HepG2 (cell line): ENCODE data around the gene CD1D. TPM values are rescaled to one million over a fixed set of nuclear protein-coding genes. Genes with fewer than 3 reads are reported as not detected.

Experiments
- ATAC-seq: fragments of 200-7000 bp; cut with Tn5 transposase; 3 replicates; pipeline ENCODE4 v1.9.1; 2020; ENCODE audit warnings: mild to moderate bottlenecking, moderate library complexity
- BruUV-seq: library from RNA; stranded (reverse); fragments of 400-500 nt; replicated peaks from 2 replicates; lab custom pipeline; 2021; lab: Mats Ljungman, UMichigan
- CTCF ChIA-PET: fragments of 300-600 bp; formaldehyde crosslinking; extraction: SDS; loops from one replicate; lab custom pipeline; 2021; ENCODE audit warnings: low total read pairs, inconsistent platforms, low intra/inter-chr PET ratio; lab: Yijun Ruan, JAX
- POLR2A ChIA-PET: fragments of 350-600 bp; sonication (Branson Sonifier 250); formaldehyde crosslinking; loops from one replicate; lab custom pipeline; 2020; ENCODE audit warnings: antibody characterized with exemption, inconsistent platforms; lab: Yijun Ruan, JAX
- DNase-seq: peaks from one replicate; pipeline ENCODE4 v3.0.0-alpha.2; 2015; ENCODE audit warnings: low spot score
- FAIRE-seq: peaks from 3 replicates; lab custom pipeline; 2011; peaks lifted over from hg19 to GRCh38; lab: Jason Lieb, UNC
- H2AFZ ChIP-seq: one replicate; pipeline ENCODE4 v1.6.1; 2011; ENCODE audit warnings: low read length, inconsistent platforms
- H3K27ac ChIP-seq: fragments of 300-600 bp; 3 replicates; pipeline ENCODE4 v1.8.0; 2011; ENCODE audit warnings: mixed run types, mild to moderate bottlenecking, mixed read lengths, low read length, inconsistent platforms; ENCODE audit not compliant: insufficient read depth; ENCODE audit errors: extremely low read length
- H3K27me3 ChIP-seq, 2 experiments: fragments of 200-600 bp in 1 of 2; 2 replicates in 1 of 2; 3 replicates in 1 of 2; pipeline versions ENCODE4 v1.6.0 to v1.8.0; 2011; ENCODE audit warnings: low read length in 2 of 2, mild to moderate bottlenecking in 2 of 2, moderate library complexity in 2 of 2, inconsistent platforms in 1 of 2; ENCODE audit not compliant: insufficient read depth in 2 of 2, control insufficient read depth in 1 of 2
- H3K36me3 ChIP-seq, 2 experiments: fragments of 200-600 bp in 1 of 2; replicated peaks in 1 of 2; 2 replicates in 1 of 2; 3 replicates in 1 of 2; pipeline versions ENCODE4 v1.5.1 to v1.8.0; 2011; ENCODE audit warnings: low read length in 2 of 2, inconsistent platforms in 1 of 2; ENCODE audit not compliant: insufficient read depth in 2 of 2, control insufficient read depth in 1 of 2
- H3K4me1 ChIP-seq: 2 replicates; pipeline ENCODE4 v1.5.1; 2012; ENCODE audit warnings: low read length, inconsistent platforms; ENCODE audit not compliant: insufficient read depth
- H3K4me2 ChIP-seq: 2 replicates; pipeline ENCODE4 v1.6.0; 2011; ENCODE audit warnings: low read depth, low read length, inconsistent platforms
- H3K4me3 ChIP-seq, 3 experiments: fragments of 200-600 bp in 1 of 3; sonication (generic), shearing (Covaris generic) in 1 of 3; replicated peaks in 1 of 3; 2 replicates each; pipeline ENCODE4 v1.5.1; 2011 to 2016; ENCODE audit warnings: low read length in 3 of 3, inconsistent platforms in 2 of 3, low read depth in 2 of 3, mild to moderate bottlenecking in 2 of 3, control low read depth in 1 of 3, mixed read lengths in 1 of 3; ENCODE audit not compliant: insufficient read depth in 1 of 3
- H3K79me2 ChIP-seq: one replicate; pipeline ENCODE4 v1.6.1; 2011; ENCODE audit warnings: low read length, inconsistent platforms; ENCODE audit not compliant: insufficient read depth
- H3K9ac ChIP-seq: 2 replicates; pipeline ENCODE4 v1.6.0; 2011; ENCODE audit warnings: mild to moderate bottlenecking, low read depth, low read length, inconsistent platforms; ENCODE audit not compliant: insufficient read depth
- H3K9me3 ChIP-seq: 2 replicates; pipeline ENCODE4 v1.5.1; 2012; ENCODE audit warnings: mild to moderate bottlenecking, low read length
- H4K20me1 ChIP-seq: 2 replicates; pipeline ENCODE4 v1.6.0; 2011; ENCODE audit warnings: inconsistent platforms, mild to moderate bottlenecking, low read length, moderate library complexity; ENCODE audit not compliant: insufficient read depth
- ADNP ChIP-seq: sonication (generic); formaldehyde crosslinking; IDR thresholded peaks from 2 replicates; pipeline ENCODE4 v1.4.0; 2020; ENCODE audit warnings: missing genetic modification reagents
- FOSL1 ChIP-seq: sonication (generic); formaldehyde crosslinking; IDR thresholded peaks from 2 replicates; pipeline ENCODE4 v1.9.0; 2021; ENCODE audit warnings: missing genetic modification reagents, borderline replicate concordance
- GABPB1 ChIP-seq: IDR thresholded peaks from 2 replicates; pipeline ENCODE4 v1.6.1; 2016; ENCODE audit warnings: mild to moderate bottlenecking, missing genetic modification reagents, moderate library complexity, missing compliant biosample characterization
- HMG20A ChIP-seq: IDR thresholded peaks from 2 replicates; pipeline ENCODE4 v1.6.1; 2016; ENCODE audit warnings: borderline replicate concordance
- KAT2B ChIP-seq: fragments of 150-350 bp; IDR thresholded peaks from 2 replicates; pipeline ENCODE4 v1.6.1; 2014; ENCODE audit warnings: low read depth, low read length, borderline replicate concordance
- KAT8 ChIP-seq: IDR thresholded peaks from 2 replicates; pipeline ENCODE4 v1.6.1; 2016; ENCODE audit warnings: missing genetic modification reagents, missing compliant biosample characterization
- KDM3A ChIP-seq: IDR thresholded peaks from 2 replicates; pipeline ENCODE4 v1.6.1; 2018; ENCODE audit warnings: low read depth, missing compliant biosample characterization
- KMT2A ChIP-seq: sonication (generic); formaldehyde crosslinking; IDR thresholded peaks from 2 replicates; pipeline ENCODE4 v1.4.0; 2020; ENCODE audit warnings: missing genetic modification reagents
- NRL ChIP-seq: sonication (generic); formaldehyde crosslinking; IDR thresholded peaks from 2 replicates; pipeline ENCODE4 v1.5.0; 2020; ENCODE audit warnings: missing genetic modification reagents, mild to moderate bottlenecking, moderate library complexity, borderline replicate concordance
- POLR2A ChIP-seq, 2 experiments: IDR thresholded peaks; 2 replicates each; pipeline ENCODE4 v1.6.1; 2011; ENCODE audit warnings: low read depth in 2 of 2, low read length in 2 of 2, mild to moderate bottlenecking in 1 of 2, moderate library complexity in 1 of 2; ENCODE audit not compliant: insufficient read depth in 1 of 2
- SRSF4 ChIP-seq: fragments of 200-400 bp; formaldehyde crosslinking; IDR thresholded peaks from one replicate; pipeline ENCODE4 v1.6.1; 2018; ENCODE audit warnings: mild to moderate bottlenecking, low read depth, low read length, moderate library complexity; ENCODE audit not compliant: poor library complexity, severe bottlenecking
- ZFP82 ChIP-seq: sonication (generic); formaldehyde crosslinking; IDR thresholded peaks from 2 replicates; pipeline ENCODE4 v1.5.1; 2020; ENCODE audit warnings: mild to moderate bottlenecking, missing genetic modification reagents, borderline replicate concordance
- ZIK1 ChIP-seq: sonication (generic); formaldehyde crosslinking; IDR thresholded peaks from 2 replicates; pipeline ENCODE4 v1.5.0; 2020; ENCODE audit warnings: mild to moderate bottlenecking, low read depth, missing genetic modification reagents, borderline replicate concordance
- ZNF263 ChIP-seq: sonication (generic); formaldehyde crosslinking; IDR thresholded peaks from 2 replicates; pipeline ENCODE4 v1.4.0; 2020; ENCODE audit warnings: missing genetic modification reagents
- ZNF335 ChIP-seq: sonication (generic); formaldehyde crosslinking; IDR thresholded peaks from 2 replicates; pipeline ENCODE4 v1.4.0; 2020; ENCODE audit warnings: missing genetic modification reagents
- ZNF33A ChIP-seq: sonication (generic); formaldehyde crosslinking; IDR thresholded peaks from 2 replicates; pipeline ENCODE4 v1.5.1; 2020; ENCODE audit warnings: missing genetic modification reagents, mild to moderate bottlenecking, moderate library complexity, borderline replicate concordance
- WGBS: methylation state at CpG from one replicate; pipeline ENCODE4 v1.1.6; 2017; ENCODE audit warnings: low lambda C conversion rate; 5-methylcytosine and 5-hydroxymethylcytosine counted together
- in situ Hi-C: cut with HindIII; loops from 2 replicates; pipeline ENCODE4 v1.10.0; 2017; ENCODE audit warnings: low pct_unique_long_range_greater_than_20kb; ENCODE audit not compliant: extremely low pct_ligation_motif_present
- intact Hi-C: fragments of 100-400 bp; cut with micrococcal nuclease; formaldehyde crosslinking; loops from one replicate; pipeline ENCODE4 v1.10.0; 2022; ENCODE audit not compliant: unreplicated experiment
- polyA plus RNA-seq, 8 experiments: library from polyadenylated mRNA; depleted of rRNA in 3 of 8; stranded (reverse) in 7 of 8; unstranded in 1 of 8; fragments of >200 nt; fragmentation: Illumina TruSeq in 4 of 8; extraction: Trizol in 4 of 8; gene quantifications; 2 replicates each; pipeline versions ENCODE4 v1.2.1 to v1.2.3, GENCODE V29; 2011 to 2016; ENCODE audit warnings: low read depth in 4 of 8, missing spikeins in 1 of 8, mixed read lengths in 1 of 8; ENCODE audit not compliant: insufficient read depth in 1 of 8
- total RNA-seq, 5 experiments: library from RNA; depleted of rRNA; stranded (reverse); fragments of >200 nt; fragmentation: Illumina TruSeq; extraction: Trizol; gene quantifications; 2 replicates each; pipeline ENCODE4 v1.2.3, GENCODE V29; 2016; ENCODE audit warnings: low read depth in 1 of 5

The CD1D gene
- total and polyA plus RNA-seq, 2 of the 13 experiments (the other 11 are each of a cell fraction or from before 2014, with no cell fraction given) = not detected

DNA sequence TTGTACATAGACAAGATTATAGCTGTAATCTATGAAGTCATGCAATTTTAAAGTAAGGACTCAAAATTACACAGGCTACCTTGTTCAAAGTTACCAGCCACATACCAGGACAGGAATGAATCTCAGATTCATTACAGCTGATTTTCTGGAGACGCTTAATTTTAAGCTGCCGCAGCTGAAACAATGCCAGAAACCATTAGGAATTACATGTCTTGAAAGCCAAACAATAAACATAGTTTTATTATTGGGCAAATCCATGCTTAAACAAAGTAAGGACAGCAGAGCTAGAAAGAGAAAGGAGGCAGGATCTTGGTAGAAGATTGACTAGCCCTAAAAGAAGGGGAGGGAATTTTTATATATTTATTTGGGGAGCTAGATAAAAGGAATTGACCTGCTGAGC lies 19.2 kb upstream of the CD1D start:
- Histone ChIP-seq H3K4me3 (no peak overlapping the region), H3K9ac (no peak overlapping the region), H3K79me2 (no peaks in the 10 kb centered on the region), H3K4me1 (no peaks in the 10 kb centered on the region), H3K36me3 (no peaks in the 10 kb centered on the region), H3K27me3 (no peaks in the 10 kb centered on the region), H2AFZ (no peak overlapping the region), H3K9me3 (no peaks in the 10 kb centered on the region), H3K27ac (no peak overlapping the region), H3K4me2 (no peak overlapping the region), H4K20me1 (no peaks in the 10 kb centered on the region)
- FAIRE-seq (no peak), DNase-seq (no peak), ATAC-seq (no peak)
- TF ChIP-seq KAT2B (no peak), FOSL1 (CRISPR knock-in tag) (no peak), KMT2A (no peak)
- CTCF ChIA-PET = no interaction called here
- POLR2A ChIA-PET = no interaction called here
- in situ Hi-C loops = no loop called here
- 18% methylated on average over 2 of the region's 2 CpGs for WGBS
- intact Hi-C loops = no loop called here
- BruUV-seq = no TSS peak

DNA sequence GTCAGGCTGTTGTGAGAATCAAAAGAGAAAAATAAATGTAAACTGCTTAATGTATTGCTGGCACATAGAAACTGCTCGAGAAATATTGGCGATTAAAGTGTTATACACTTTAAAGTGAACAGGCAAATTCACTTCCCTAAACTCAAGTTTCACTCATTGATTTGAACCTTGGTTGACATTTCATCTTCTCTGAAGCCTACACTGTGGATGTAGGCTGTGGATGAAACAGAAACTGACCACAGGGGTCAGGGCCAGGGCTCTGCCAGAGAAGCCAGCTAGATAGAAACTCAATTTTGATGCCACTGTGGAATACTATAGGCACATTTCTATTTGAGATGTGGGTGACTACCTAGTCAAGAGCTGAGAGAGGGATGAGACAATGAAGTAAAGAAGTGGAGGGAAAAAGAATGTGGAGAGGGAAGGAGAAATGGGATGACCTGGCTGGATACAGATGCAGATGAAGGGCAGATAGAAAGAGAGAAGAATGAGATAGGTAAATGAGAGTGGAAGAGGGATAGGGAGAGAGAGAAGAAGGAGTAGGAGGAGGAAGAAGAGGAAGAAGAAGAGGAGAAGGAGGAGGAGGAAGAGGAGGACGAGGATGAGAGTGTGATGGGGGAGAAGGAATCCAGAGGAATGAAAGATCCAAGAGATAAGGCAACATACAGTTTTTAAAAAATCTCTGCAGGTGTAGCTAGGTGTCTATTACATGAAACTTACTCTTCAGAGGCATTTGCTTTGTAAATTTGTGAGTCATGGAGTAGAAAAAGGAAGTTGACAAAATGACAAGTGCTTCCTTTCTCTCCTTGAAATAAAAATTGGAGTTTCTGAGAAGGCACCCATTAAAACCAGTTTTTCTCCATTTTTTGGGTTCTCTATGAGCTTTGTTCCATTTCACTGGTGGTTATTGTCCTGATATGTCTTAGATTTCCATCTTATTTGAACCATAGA lies 17.4 kb upstream of the CD1D start:
- in situ Hi-C loops (no loop called here), intact Hi-C loops (no loop called here)
- no peak for DNase-seq
- TF ChIP-seq ZFP82 = no peak
- no peak for TF ChIP-seq ZNF335 (CRISPR knock-in tag)
- TF ChIP-seq ZNF263 (CRISPR knock-in tag) = no peak
- TF ChIP-seq KDM3A (CRISPR knock-in tag) = no peak
- no peak for TF ChIP-seq HMG20A
- no peak for TF ChIP-seq ADNP (CRISPR knock-in tag)
- no peak for TF ChIP-seq KAT8 (CRISPR knock-in tag)
- TF ChIP-seq GABPB1 = no peak
- TF ChIP-seq NRL (CRISPR knock-in tag) = no peak
- TF ChIP-seq ZNF33A (CRISPR knock-in tag) = no peak
- TF ChIP-seq POLR2A (IDR thresholded peaks at IDR 0.05; ENCODE audit: insufficient read depth in 1 of 2, low read depth in 2 of 2, low read length in 2 of 2) = no peak
- TF ChIP-seq ZIK1 (CRISPR knock-in tag) = no peak
- TF ChIP-seq SRSF4 = no peak
- Histone ChIP-seq H3K27ac (no peak overlapping the region), H2AFZ (no peak overlapping the region), H4K20me1 (no peaks in the 10 kb centered on the region), H3K9me3 (no peaks in the 10 kb centered on the region), H3K27me3 (no peaks in the 10 kb centered on the region), H3K4me2 (no peak overlapping the region), H3K79me2 (no peaks in the 10 kb centered on the region), H3K36me3 (no peaks in the 10 kb centered on the region), H3K9ac (no peak overlapping the region), H3K4me1 (no peaks in the 10 kb centered on the region), H3K4me3 (no peak overlapping the region)
- FAIRE-seq = no peak
- ATAC-seq = no peak
- POLR2A ChIA-PET = no interaction called here
- CTCF ChIA-PET = no interaction called here
- no TSS peak for BruUV-seq
- 18% methylated on average over 3 of the region's 3 CpGs for WGBS
